Esophagus muscularis mucosa (tissue), 4 donors: Measurements from ENCODE around the gene NUP50. TPM values are rescaled to one million over a fixed set of nuclear protein-coding genes. Genes with fewer than 3 reads are reported as not detected.

ENCODE experiments used
- DNase-seq: peaks from one replicate; pipeline ENCODE4 v3.0.0-alpha.2; 2017; ENCODE audit errors: extremely low spot score
- H3K27ac ChIP-seq, 4 donors: fragments of 200-600 bp; sonication (generic); replicated peaks in 1 of 4; 1 replicate in 3 of 4; 2 replicates in 1 of 4; pipeline ENCODE4 v1.5.1; 2016 to 2019; ENCODE audit warnings: mild to moderate bottlenecking in 1 of 4
- H3K27me3 ChIP-seq, 4 donors: fragments of 200-600 bp; sonication (generic); one replicate each; pipeline versions ENCODE4 v1.5.1 to v1.6.0; 2016 to 2019
- H3K36me3 ChIP-seq, 4 donors: fragments of 200-600 bp; sonication (generic); one replicate each; pipeline ENCODE4 v1.5.1; 2016 to 2019
- H3K4me1 ChIP-seq, 4 donors: fragments of 200-600 bp; sonication (generic); one replicate each; pipeline ENCODE4 v1.5.1; 2016 to 2019
- H3K4me3 ChIP-seq, 4 donors: fragments of 200-600 bp; sonication (generic); 1 replicate in 2 of 4; 2 replicates in 2 of 4; pipeline ENCODE4 v1.5.1; 2016 to 2019; ENCODE audit warnings: mild to moderate bottlenecking in 4 of 4, moderate library complexity in 1 of 4
- H3K9me3 ChIP-seq, 4 donors: fragments of 200-600 bp; sonication (generic); 1 replicate in 3 of 4; 2 replicates in 1 of 4; pipeline ENCODE4 v1.5.1; 2016 to 2019
- CTCF ChIP-seq, 3 experiments: fragments of 200-600 bp in 2 of 3; fragments of 450-650 bp in 1 of 3; sonication (generic) in 2 of 3; IDR thresholded peaks; one replicate each; pipeline ENCODE4 v1.5.1; 2017 to 2019; ENCODE audit warnings: antibody characterized with exemption in 3 of 3, mild to moderate bottlenecking in 2 of 3, moderate library complexity in 1 of 3
- EP300 ChIP-seq: sonication (generic); formaldehyde crosslinking; IDR thresholded peaks from one replicate; pipeline ENCODE4 v1.6.1; 2017; ENCODE audit warnings: antibody characterized with exemption
- POLR2A ChIP-seq: fragments of 450-650 bp; IDR thresholded peaks from one replicate; pipeline ENCODE4 v1.6.1; 2017; ENCODE audit warnings: antibody characterized with exemption, moderate library complexity, mild to moderate bottlenecking, low read depth
- POLR2AphosphoS5 ChIP-seq, 2 donors: sonication (generic); formaldehyde crosslinking; IDR thresholded peaks; one replicate each; pipeline ENCODE4 v1.6.1; 2017; ENCODE audit warnings: antibody characterized with exemption in 2 of 2
- WGBS: methylation state at CpG from one replicate; pipeline ENCODE4 v1.1.5; 2018; 5-methylcytosine and 5-hydroxymethylcytosine counted together
- intact Hi-C: fragments of 100-400 bp; cut with DNase I; formaldehyde crosslinking; loops from one replicate; pipeline ENCODE4 v1.15.1; 2023
- total RNA-seq, 4 donors: library from RNA; depleted of rRNA; stranded (reverse); fragments of >200 nt; gene quantifications; one replicate each; pipeline versions ENCODE4 v1.1.0 to v1.2.1, GENCODE V29; 2016

NUP50 gene
- total RNA-seq, 4 donors from 2014 or later: 22.7 to 40.3 (median 30.0) TPM

- Histone ChIP-seq H3K27me3 (no peaks in the 10 kb centered on the region), H3K4me3 (no peak overlapping the region), H3K9me3 (no peaks in the 10 kb centered on the region), H3K36me3 (no peaks in the 10 kb centered on the region), H3K27ac (no peak overlapping the region), H3K4me1 (peaks cover 3 to 52% (median 39%) of the 10 kb centered on the region in 4 donors)
- intact Hi-C loops: no loop called here
- 65% methylated on average over 5 of the region's 5 CpGs for WGBS
- DNase-seq: no peak
- TF ChIP-seq POLR2A: no peak
Measured at GRCh38 chr22:45223304-45224117, 59.8 kb downstream of the NUP50 start.

- no peaks in the 10 kb centered on the region for H3K36me3 ChIP-seq
- no peak for TF ChIP-seq POLR2A
- TF ChIP-seq EP300: no peak
- no peak for TF ChIP-seq CTCF (IDR thresholded peaks at IDR 0.05)
- no peak for TF ChIP-seq POLR2AphosphoS5 (IDR thresholded peaks at IDR 0.05)
- H3K9me3 ChIP-seq: no peaks in the 10 kb centered on the region
- H3K27ac ChIP-seq: no peak overlapping the region
- DNase-seq: no peak
- H3K4me1 ChIP-seq: peaks cover 3 to 52% (median 39%) of the 10 kb centered on the region in 4 donors
- 87% methylated on average over 8 of the region's 11 CpGs for WGBS
- intact Hi-C loops: no loop called here
- H3K27me3 ChIP-seq: no peaks in the 10 kb centered on the region
- no peak overlapping the region for H3K4me3 ChIP-seq
Measured at GRCh38 chr22:45224331-45224730, 60.6 kb downstream of the NUP50 start.

GRCh38 chr22:45224988-45225731 is 61.4 kb downstream of the NUP50 start:
- TF ChIP-seq POLR2AphosphoS5 (IDR thresholded peaks at IDR 0.05): no peak
- TF ChIP-seq CTCF (IDR thresholded peaks at IDR 0.05): no peak
- TF ChIP-seq EP300: no peak
- TF ChIP-seq POLR2A: no peak
- H3K27ac ChIP-seq: peak overlapping the region; percentile 25 to 80 (median 54)
- no peaks in the 10 kb centered on the region for H3K9me3 ChIP-seq
- WGBS: 77% methylated on average over 7 of the region's 19 CpGs
- DNase-seq: no peak
- no peaks in the 10 kb centered on the region for H3K36me3 ChIP-seq
- no peak overlapping the region for H3K4me3 ChIP-seq
- intact Hi-C loops: no loop called here
- H3K27me3 ChIP-seq: no peaks in the 10 kb centered on the region
- H3K4me1 ChIP-seq: peaks cover 3 to 52% (median 39%) of the 10 kb centered on the region in 4 donors

GRCh38 chr22:45225732-45226502 is 62.2 kb downstream of the NUP50 start:
- Histone ChIP-seq H3K36me3 (no peaks in the 10 kb centered on the region), H3K27ac (peak overlapping the region; percentile 25 to 80 (median 54)), H3K27me3 (no peaks in the 10 kb centered on the region), H3K4me3 (no peak overlapping the region), H3K4me1 (peaks cover 3 to 52% (median 38%) of the 10 kb centered on the region in 4 donors), H3K9me3 (no peaks in the 10 kb centered on the region)
- intact Hi-C loops: no loop called here
- DNase-seq: no peak
- WGBS: 88% methylated on average over 14 of the region's 26 CpGs
- TF ChIP-seq POLR2AphosphoS5 (IDR thresholded peaks at IDR 0.05) (peak; percentile 54), CTCF (IDR thresholded peaks at IDR 0.05) (no peak)
